GM12892 (cell line): Measurements from ENCODE around the gene GAD2.

Source experiments
- DNase-seq: peaks from one replicate; pipeline ENCODE4 v3.0.0; 2011; ENCODE audit not compliant: insufficient read length
- FAIRE-seq: peaks from 2 replicates; lab custom pipeline; 2011; peaks lifted over from hg19 to GRCh38; lab: Jason Lieb, UNC
- POLR2A ChIP-seq: IDR thresholded peaks from 2 replicates; pipeline ENCODE4 v1.6.1; 2011; ENCODE audit warnings: low read depth, low read length, control low read depth
- POLR2AphosphoS5 ChIP-seq: IDR thresholded peaks from 2 replicates; pipeline ENCODE4 v1.6.1; 2011; ENCODE audit warnings: low read depth, low read length, control low read depth
- TAF1 ChIP-seq: IDR thresholded peaks from 2 replicates; pipeline ENCODE4 v1.6.1; 2011; ENCODE audit warnings: low read depth, mild to moderate bottlenecking, control low read depth, low read length, borderline replicate concordance

The GAD2 gene

DNA sequence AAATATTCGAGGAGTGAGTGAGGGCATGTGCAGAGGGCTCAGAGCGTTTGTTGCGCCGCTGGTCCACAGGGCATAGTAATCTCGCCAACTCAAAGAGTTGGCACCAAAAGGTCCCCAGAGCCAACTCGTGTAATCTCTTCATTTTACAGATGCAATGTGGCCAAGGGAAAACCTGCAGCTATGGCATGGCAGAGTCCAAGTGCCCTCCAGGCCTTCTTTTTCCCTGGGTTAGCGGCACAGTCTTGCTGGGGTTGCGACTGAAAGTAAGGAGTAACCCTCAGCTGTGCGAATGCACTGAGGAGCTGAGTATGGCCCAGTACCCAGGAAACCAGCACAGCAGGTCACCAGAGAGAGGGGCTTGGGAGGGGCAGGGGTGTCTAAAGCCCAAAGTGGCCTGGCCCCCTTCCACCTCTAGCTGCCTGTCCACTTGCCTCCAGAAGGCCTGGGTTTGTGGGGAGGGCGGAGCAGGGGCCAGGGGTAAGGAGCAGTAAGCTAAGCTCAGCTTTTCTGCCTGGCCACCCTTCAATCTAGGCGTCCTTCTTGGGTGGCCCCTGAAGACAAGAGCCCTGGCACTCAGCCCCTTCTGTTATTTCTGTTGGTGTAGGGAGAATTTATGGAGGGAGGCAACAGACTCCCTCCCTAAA, 3.3 kb upstream of the GAD2 start:
- no peak for FAIRE-seq
- TF ChIP-seq TAF1 (no peak), POLR2A (no peak)
- DNase-seq: no peak

DNA sequence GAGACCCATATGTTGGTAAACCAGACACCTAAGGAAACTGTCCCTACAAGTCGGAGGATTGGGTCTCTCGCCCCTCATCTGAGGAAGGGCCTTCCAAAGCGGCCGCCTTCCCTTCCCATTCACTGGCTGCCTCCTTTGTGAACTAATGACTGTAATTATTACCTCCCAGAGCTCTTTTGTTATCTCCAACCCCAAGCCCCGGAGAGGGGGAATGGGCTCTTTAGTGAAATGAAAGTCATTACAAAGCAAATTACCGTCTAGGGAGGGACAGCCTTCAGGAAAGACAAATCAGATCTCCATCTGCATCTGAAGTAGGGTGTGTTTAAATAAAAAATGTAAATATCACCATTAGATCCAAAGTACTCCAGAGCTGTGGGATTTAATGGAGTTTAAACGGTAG, 2.6 kb upstream of the GAD2 start:
- DNase-seq (no peak), FAIRE-seq (no peak)
- TF ChIP-seq POLR2A (no peak), POLR2AphosphoS5 (no peak), TAF1 (no peak)

DNA sequence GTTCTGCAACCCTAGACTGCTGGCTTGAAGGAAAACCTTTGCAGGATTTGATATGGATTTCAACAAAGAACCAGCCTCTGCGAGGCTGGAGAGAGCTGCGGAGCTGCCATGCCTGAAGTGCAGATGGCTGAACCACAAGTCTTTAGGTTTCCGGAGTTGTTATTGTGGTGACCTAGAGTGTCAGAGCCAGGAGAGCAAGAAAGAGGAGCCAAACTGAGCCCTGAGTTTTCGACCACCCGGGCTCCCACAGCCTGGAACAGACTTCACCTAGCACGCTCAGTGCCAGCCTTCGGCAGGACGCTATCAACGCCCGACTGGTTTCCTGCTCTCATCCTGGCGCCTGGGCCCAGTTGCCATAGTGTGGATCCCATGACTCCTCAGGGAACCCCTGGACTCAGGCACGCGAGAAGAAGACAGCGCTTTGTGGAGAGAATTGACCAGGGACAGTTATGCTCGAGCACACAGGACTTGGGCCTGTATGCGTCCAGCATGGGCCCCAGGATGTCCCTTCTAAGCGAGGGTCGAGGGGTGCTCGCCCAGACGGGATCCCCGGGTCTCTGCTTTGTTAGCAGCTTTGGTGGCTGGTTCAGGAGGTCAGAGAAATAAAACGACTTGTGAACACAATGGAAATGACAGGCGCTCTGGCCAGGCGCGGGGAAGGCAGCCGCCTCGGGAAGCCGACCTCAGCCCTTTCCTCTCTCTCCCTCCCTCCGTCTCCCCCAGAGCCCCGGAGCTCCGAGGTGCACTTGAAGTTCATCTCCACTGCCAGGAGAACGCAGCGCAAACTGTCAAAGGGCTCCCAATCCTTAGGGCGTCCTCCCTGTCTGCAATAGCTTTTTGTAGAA, 1.8 kb upstream of the GAD2 start:
- DNase-seq (no peak), FAIRE-seq (no peak)
- TF ChIP-seq POLR2A: no peak
- no peak for TF ChIP-seq POLR2AphosphoS5
- no peak for TF ChIP-seq TAF1

DNA sequence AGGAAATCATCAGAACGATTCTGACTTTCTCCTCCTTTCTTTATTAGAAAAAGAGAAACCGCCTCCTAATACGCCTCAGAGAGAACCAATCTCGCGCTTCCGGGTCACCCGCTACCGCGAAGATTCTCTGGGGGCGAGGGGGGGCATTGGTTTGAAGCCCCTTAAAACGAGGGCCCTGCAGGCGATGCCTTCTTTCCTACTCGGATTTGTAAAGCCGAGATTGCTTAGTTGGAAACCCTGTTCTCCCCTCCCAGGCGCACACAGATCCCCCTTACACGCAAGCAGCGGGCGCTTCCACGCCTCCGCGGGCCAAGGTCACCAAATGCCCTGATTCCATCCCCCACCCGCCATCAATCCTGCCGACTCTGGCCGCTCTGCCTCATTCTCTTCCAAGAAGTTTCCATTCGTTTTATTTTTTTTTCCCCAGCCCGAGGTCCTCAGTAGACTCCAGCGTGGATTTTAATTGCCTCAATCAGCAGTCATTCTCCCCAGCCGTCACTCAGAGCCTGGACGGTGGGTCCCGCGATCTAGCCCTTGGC, 1.1 kb upstream of the GAD2 start:
- no peak for TF ChIP-seq POLR2A
- TF ChIP-seq POLR2AphosphoS5: no peak
- TF ChIP-seq TAF1: no peak
- no peak for FAIRE-seq
- DNase-seq: no peak

DNA sequence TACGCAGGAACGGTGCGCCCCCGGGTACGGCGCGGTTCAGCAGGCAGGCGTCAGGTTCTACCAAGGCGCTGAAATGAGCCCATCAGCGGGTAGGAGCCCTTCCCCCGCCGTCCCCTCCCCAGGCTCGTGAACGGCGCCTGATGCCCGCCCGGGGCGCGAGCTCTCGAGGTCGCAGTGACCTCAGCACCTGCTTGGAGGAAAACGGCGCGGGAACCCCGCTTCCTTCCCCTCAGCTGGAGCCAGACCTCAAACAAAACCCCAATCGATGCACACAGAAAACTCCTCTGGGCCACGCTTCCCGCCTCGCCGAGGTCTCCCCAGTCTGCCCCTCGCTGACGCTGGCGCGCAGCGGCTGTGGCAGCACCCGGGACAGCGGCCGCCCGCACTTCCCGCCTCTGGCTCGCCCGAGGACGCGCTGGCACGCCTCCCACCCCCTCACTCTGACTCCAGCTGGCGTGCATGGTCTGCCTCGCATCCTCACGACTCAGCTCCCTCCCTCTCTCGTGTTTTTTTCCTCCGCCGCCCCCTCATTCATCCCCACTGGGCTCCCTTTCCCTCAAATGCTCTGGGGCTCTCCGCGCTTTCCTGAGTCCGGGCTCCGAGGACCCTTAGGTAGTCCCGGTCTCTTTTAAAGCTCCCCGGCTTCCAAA, 514 bp upstream of the GAD2 start:
- no peak for TF ChIP-seq POLR2AphosphoS5
- TF ChIP-seq TAF1: no peak
- TF ChIP-seq POLR2A: no peak
- DNase-seq (no peak), FAIRE-seq (no peak)

DNA sequence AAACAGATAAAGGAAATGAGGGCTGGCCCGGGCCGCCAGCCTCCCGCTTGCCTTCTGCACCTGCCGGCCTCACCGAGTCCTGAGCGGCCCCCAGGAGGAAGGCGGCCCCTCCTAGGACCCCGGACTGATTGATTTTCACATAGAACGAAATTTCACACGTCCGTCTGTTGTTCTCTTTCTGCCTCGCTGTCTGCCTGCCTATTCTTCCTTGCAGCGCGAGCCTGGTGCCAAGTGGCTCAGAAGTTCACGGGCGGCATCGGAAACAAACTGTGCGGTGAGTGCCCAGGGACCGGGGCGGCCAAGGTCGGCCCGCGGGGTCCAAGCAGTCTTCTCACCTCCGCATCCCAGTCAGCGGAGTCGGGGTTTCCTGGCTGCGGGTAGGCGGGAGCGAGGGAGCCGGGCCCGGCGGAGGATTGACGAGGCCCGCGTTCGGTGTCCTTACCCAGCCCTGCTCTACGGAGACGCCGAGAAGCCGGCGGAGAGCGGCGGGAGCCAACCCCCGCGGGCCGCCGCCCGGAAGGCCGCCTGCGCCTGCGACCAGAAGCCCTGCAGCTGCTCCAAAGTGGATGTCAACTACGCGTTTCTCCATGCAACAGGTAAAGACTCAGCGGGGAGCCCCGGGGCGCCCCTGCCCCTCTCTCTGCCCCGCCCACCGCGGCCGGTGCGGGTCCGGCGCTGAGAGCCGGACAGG, 967 bp downstream of the GAD2 start:
- FAIRE-seq: no peak
- DNase-seq: no peak
- TF ChIP-seq POLR2A (no peak), TAF1 (no peak), POLR2AphosphoS5 (no peak)

DNA sequence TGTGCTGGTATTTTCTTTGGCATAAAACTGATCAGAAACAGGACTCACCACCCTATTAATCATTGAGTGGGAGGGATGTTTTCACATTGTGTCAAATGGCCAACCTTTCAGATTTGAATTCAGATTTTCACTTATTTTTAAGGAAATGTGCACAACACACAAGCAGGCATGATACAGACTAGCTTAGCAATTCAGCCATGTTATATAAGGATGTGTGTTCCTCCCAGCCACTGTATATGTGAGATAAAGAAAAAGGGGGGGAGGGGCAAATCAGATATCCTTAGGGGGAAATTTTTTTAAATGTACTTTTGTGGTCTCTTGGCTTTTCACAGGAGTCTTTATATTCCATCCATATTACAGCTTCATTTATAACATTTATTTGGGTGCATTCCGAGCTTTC, 3.1 kb downstream of the GAD2 start:
- DNase-seq (no peak), FAIRE-seq (no peak)
- TF ChIP-seq POLR2AphosphoS5: no peak
- no peak for TF ChIP-seq TAF1
- TF ChIP-seq POLR2A: no peak

DNA sequence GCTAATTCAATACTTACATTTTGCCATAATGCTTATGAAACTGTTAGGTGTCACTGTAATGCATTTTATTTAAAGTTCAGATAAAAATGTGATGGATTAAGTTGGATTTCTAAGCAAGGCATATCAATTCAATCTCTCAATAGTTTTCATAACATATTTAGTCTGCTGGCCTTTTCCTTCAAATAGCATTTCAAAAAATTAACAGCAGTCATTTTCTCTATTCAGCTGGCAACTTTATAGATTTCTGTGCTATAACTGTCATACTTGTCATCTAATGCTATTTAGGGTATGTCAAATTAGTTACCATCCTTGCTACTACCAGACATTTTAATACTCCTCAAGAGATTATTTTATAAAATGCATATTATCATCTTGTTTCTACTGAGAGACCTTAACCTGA, 4.3 kb downstream of the GAD2 start:
- FAIRE-seq (no peak), DNase-seq (no peak)
- TF ChIP-seq TAF1 (no peak), POLR2AphosphoS5 (no peak), POLR2A (no peak)

DNA sequence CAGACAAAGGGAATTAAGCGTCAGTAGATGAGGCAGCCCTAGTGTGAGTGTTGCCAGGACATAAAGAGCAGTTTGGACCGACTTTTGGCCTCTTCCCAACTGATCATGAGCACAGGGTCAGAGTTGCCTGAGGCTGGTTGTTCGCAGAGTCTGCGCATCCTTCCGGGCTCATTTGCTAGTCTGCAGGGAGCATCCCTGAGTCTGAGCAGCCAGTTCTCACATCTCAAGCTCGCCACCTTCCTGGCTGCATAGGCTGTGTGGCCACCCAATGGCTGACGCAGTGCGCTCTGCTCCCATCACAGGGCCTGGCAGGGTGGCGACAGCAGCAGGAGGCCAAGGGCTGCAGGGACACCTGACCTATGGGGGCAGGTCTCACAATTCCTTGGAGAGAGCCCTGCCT, 5.0 kb downstream of the GAD2 start:
- no peak for DNase-seq
- TF ChIP-seq POLR2A: no peak
- no peak for TF ChIP-seq TAF1
- TF ChIP-seq POLR2AphosphoS5: no peak
- FAIRE-seq: no peak

DNA sequence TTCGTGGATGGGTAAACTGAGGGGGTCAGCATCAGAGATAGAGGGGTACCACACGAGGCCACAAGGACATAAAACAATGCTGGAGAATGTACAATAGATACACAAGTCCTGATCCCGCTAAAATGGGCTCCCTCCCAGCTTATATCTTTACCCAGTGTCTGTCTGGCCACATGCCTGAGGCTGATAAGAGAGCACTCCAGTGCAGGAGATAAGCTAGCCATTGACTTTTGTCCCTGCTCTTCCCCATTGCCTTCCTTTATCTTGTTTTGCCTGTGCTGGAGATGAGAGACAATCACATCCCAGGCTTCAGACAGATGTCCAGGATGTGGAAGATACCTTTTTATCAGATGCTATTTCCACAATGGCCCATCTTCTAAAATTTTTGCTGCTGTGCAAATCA, 6.0 kb downstream of the GAD2 start:
- TF ChIP-seq POLR2A (no peak), TAF1 (no peak), POLR2AphosphoS5 (no peak)
- no peak for FAIRE-seq
- DNase-seq: no peak

DNA sequence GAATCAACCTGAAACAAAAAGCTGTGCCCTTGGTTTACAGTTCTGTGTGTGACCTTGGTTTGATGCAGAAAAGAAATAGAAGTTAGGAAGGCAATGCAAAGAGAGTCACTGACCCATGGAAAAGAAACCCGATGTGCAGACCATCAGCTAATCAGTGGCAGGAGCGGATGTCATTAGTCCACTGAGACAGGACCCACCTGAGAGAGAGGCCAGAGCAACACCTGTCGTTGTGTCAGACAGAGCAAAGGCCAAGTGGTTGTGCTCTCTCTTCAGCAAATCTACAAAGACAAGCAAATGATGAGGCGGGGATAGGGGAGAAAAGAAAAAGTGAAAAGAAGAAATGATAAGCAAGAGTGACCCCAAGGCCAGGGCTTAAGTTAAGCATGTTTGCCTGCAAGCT, 8.7 kb downstream of the GAD2 start:
- DNase-seq (no peak), FAIRE-seq (no peak)
- TF ChIP-seq POLR2AphosphoS5 (no peak), TAF1 (no peak), POLR2A (no peak)

DNA sequence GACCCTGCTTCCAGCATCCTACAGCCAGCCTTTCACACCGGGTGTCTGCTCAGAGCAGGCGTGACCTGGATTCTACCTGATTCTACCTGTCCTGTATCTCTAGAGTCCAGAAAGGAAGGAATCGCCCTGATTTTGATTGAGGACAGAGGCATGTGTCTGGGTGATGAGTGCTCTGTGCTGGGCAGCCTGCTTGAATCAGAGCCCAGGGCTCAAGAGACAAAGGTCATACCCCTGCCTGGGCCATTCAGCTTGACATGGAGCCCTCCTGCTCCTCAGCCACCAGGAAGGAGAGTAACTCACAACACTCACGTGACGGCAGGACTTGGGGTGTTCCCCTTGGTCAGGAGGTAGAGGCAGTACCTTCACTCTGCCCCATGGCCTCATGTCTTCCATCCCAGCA, 11.2 kb downstream of the GAD2 start:
- no peak for FAIRE-seq
- DNase-seq: no peak
- TF ChIP-seq TAF1 (no peak), POLR2A (no peak), POLR2AphosphoS5 (no peak)

DNA sequence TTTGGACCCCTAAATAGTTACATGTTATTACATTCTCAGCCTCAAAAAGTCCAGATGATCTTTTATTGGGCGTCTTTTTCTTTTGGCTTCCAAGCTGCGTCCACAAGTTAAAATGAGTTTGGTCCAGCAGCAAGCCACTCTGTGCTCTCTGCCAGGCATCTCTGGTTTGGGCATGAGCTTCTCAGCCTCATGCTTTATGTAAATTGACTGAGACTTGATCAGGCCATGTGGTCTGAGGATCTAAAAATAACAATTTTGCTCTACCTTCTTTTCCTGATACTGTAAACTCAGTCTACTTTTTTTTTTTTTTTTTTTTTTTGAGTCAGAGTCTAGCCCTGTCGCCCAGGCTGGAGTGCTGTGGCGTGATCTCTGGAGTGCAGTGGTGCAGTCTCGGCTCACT, 15.6 kb downstream of the GAD2 start:
- DNase-seq: no peak
- no peak for FAIRE-seq
- TF ChIP-seq TAF1: no peak
- TF ChIP-seq POLR2A: no peak
- TF ChIP-seq POLR2AphosphoS5: no peak
